ENCODE data around the gene DPYSL4. TPM values are rescaled to one million over a fixed set of nuclear protein-coding genes. Genes with fewer than 3 reads are reported as not detected.

Gene DPYSL4
- total and polyA plus RNA-seq, 2 of the 13 experiments (the other 11 are each of a cell fraction or from before 2014, with no cell fraction given), result 0.84 to 1.2 TPM

DNA sequence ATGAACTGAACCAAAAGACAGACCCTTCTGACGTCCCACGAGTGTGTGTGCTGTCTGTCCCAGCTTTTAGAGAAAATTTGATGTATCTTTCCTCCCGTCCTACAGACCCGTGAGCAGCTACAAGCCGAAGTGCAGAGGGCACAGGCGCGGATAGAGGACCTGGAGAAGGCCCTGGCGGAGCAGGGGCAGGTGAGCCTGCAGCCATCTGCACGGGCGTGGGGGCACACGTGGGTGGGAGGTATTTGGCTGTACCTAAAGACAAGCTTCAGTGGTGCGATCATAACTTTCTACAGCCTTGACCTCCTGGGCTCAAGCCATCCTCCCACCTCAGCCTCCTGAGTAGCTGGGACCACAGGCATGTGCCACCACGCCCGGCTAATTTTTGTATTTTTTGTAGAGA is 41.7 kb upstream of the DPYSL4 start:
- BruUV-seq (replicated peaks), result no TSS peak
- TF ChIP-seq ZNF3 (CRISPR knock-in tag; IDR thresholded peaks at IDR 0.05) (no peak), SALL1 (CRISPR knock-in tag; IDR thresholded peaks at IDR 0.05) (no peak), GTF3A (CRISPR knock-in tag; conservative IDR thresholded peaks at IDR 0.05) (no peak), RARG (CRISPR knock-in tag; IDR thresholded peaks at IDR 0.05; ENCODE audit: low read depth) (no peak), DNMT1 (CRISPR knock-in tag; IDR thresholded peaks at IDR 0.05) (no peak), EED (CRISPR knock-in tag; IDR thresholded peaks at IDR 0.05) (no peak), THAP8 (CRISPR knock-in tag; IDR thresholded peaks at IDR 0.05; ENCODE audit: borderline replicate concordance) (no peak), HNF4A (CRISPR knock-in tag; IDR thresholded peaks at IDR 0.05) (no peak), KDM3A (CRISPR knock-in tag; IDR thresholded peaks at IDR 0.05; ENCODE audit: low read depth) (no peak), FOXC1 (CRISPR knock-in tag; IDR thresholded peaks at IDR 0.05; ENCODE audit: borderline replicate concordance) (no peak), ZNF746 (CRISPR knock-in tag; IDR thresholded peaks at IDR 0.05) (no peak), ZNF17 (CRISPR knock-in tag; IDR thresholded peaks at IDR 0.05) (no peak)
- H3K79me2 ChIP-seq (ENCODE audit: insufficient read depth, low read length), result no peaks in the 10 kb centered on the region
- ChIA-PET CTCF (ENCODE audit: low intra/inter-chr PET ratio, low total read pairs) (no interaction called here), POLR2A (no interaction called here)
- intact Hi-C loops (cut with micrococcal nuclease; ENCODE audit: unreplicated experiment) (no loop called here), in situ Hi-C loops (cut with HindIII; ENCODE audit: extremely low pct_ligation_motif_present, low pct_unique_long_range_greater_than_20kb) (loop anchor here (10.0 kb wide), 1 partner anchor 250 kb away; no protein-coding TSS in a partner anchor)
- H3K27ac ChIP-seq (ENCODE audit: extremely low read length, insufficient read depth, low read length), result no peak overlapping the region
- H3K4me1 ChIP-seq (ENCODE audit: insufficient read depth, low read length), result no peaks in the 10 kb centered on the region
- H3K4me2 ChIP-seq (ENCODE audit: low read depth, low read length), result no peak overlapping the region
- H2AFZ ChIP-seq (ENCODE audit: low read length), result no peak overlapping the region
- DNase-seq (ENCODE audit: low spot score), result no peak
- H3K9me3 ChIP-seq (ENCODE audit: low read length), result no peaks in the 10 kb centered on the region
- no peak for FAIRE-seq
- peaks cover 2% of the 10 kb centered on the region; the same call in 1 of the 2 replicates for H4K20me1 ChIP-seq (ENCODE audit: insufficient read depth, low read length)
- H3K4me3 ChIP-seq (replicated peaks in 1 of 3; ENCODE audit: insufficient read depth in 1 of 3, low read depth in 2 of 3, low read length in 3 of 3), result no peak overlapping the region
- no peaks in the 10 kb centered on the region for H3K36me3 ChIP-seq (replicated peaks in 1 of 2; ENCODE audit: control insufficient read depth in 1 of 2, insufficient read depth in 2 of 2, low read length in 2 of 2)
- 23% methylated on average over 10 of the region's 14 CpGs for WGBS (ENCODE audit: low lambda C conversion rate)
- ATAC-seq, result no peak
- no peak overlapping the region for H3K9ac ChIP-seq (ENCODE audit: insufficient read depth, low read depth, low read length)
- H3K27me3 ChIP-seq (ENCODE audit: control insufficient read depth in 1 of 2, insufficient read depth in 2 of 2, low read length in 2 of 2), result peaks cover 8 to 30% of the 10 kb centered on the region in 2 experiments; a peak in 4 of 5 replicates
